Esophagus squamous epithelium (tissue), 5 donors: ENCODE measurements around the gene PIWIL1. TPM values are rescaled to one million over a fixed set of nuclear protein-coding genes. Genes with fewer than 3 reads are reported as not detected.

Source experiments
- DNase-seq: peaks from one replicate; lab custom pipeline; 2025; lab: John Stamatoyannopoulos, UW
- H3K27ac ChIP-seq, 4 donors: fragments of 200-600 bp; sonication (generic); one replicate each; pipeline ENCODE4 v1.5.1; 2016 to 2019; ENCODE audit warnings: mild to moderate bottlenecking in 1 of 4
- H3K27me3 ChIP-seq, 4 donors: fragments of 200-600 bp; sonication (generic); 1 replicate in 3 of 4; 2 replicates in 1 of 4; pipeline versions ENCODE4 v1.5.1 to v1.6.0; 2017 to 2021; ENCODE audit warnings: antibody characterized with exemption in 1 of 4
- H3K36me3 ChIP-seq, 3 donors: fragments of 200-600 bp; sonication (generic); one replicate each; pipeline ENCODE4 v1.5.1; 2016 to 2019
- H3K4me1 ChIP-seq, 3 donors: fragments of 200-600 bp; sonication (generic); one replicate each; pipeline ENCODE4 v1.5.1; 2017 to 2019
- H3K4me3 ChIP-seq, 4 donors: fragments of 200-600 bp; sonication (generic); 1 replicate in 3 of 4; 2 replicates in 1 of 4; pipeline ENCODE4 v1.5.1; 2016 to 2019; ENCODE audit warnings: mild to moderate bottlenecking in 2 of 4, moderate library complexity in 1 of 4
- H3K9me3 ChIP-seq, 3 donors: fragments of 200-600 bp; sonication (generic); one replicate each; pipeline ENCODE4 v1.5.1; 2016 to 2019
- CTCF ChIP-seq, 6 experiments: fragments of 450-650 bp in 4 of 6; fragments of 200-600 bp in 2 of 6; sonication (generic) in 2 of 6; IDR thresholded peaks; one replicate each; pipeline ENCODE4 v1.5.1; 2016 to 2019; ENCODE audit warnings: antibody characterized with exemption in 6 of 6, mild to moderate bottlenecking in 4 of 6, moderate library complexity in 4 of 6
- POLR2A ChIP-seq, 4 donors: fragments of 450-650 bp; IDR thresholded peaks; one replicate each; pipeline ENCODE4 v1.6.1; 2017; ENCODE audit warnings: antibody characterized with exemption in 4 of 4, mild to moderate bottlenecking in 4 of 4, moderate library complexity in 3 of 4
- WGBS, 2 donors: methylation state at CpG; one replicate each; pipeline ENCODE4 v1.1.5; 2018; 5-methylcytosine and 5-hydroxymethylcytosine counted together
- intact Hi-C: fragments of 100-400 bp; cut with DNase I; formaldehyde crosslinking; loops from one replicate; pipeline ENCODE4 v1.15.0; 2022
- total RNA-seq, 4 donors: library from RNA; depleted of rRNA; stranded (reverse); fragments of >200 nt; gene quantifications; one replicate each; pipeline ENCODE4 v1.1.0, GENCODE V29; 2016
- donor health status: DM: yes; HTN: yes; CAD: no.

Gene PIWIL1
- total RNA-seq, 4 donors from 2014 or later = 0.09 TPM; not detected in 3

GRCh38 chr12:130405332-130405731 is 67.6 kb downstream of the PIWIL1 start:
- Histone ChIP-seq H3K4me1 (no peaks in the 10 kb centered on the region), H3K9me3 (no peaks in the 10 kb centered on the region), H3K27ac (no peak overlapping the region), H3K27me3 (no peaks in the 10 kb centered on the region), H3K36me3 (no peaks in the 10 kb centered on the region), H3K4me3 (no peak overlapping the region)
- 66 to 68% methylated on average over 7 of the region's 7 CpGs for WGBS, 2 donors
- intact Hi-C loops = no loop called here
- DNase-seq = no peak
- TF ChIP-seq POLR2A (IDR thresholded peaks at IDR 0.05) (no peak), CTCF (IDR thresholded peaks at IDR 0.05) (no peak)

GRCh38 chr12:130412384-130412783 is 74.7 kb downstream of the PIWIL1 start:
- Histone ChIP-seq H3K27ac (no peak overlapping the region), H3K27me3 (peaks cover 0 to 13% (median 0%) of the 10 kb centered on the region in 4 donors), H3K36me3 (no peaks in the 10 kb centered on the region), H3K4me1 (no peaks in the 10 kb centered on the region), H3K4me3 (no peak overlapping the region), H3K9me3 (no peaks in the 10 kb centered on the region)
- DNase-seq = no peak
- no peak for TF ChIP-seq CTCF (IDR thresholded peaks at IDR 0.05)
- TF ChIP-seq POLR2A (IDR thresholded peaks at IDR 0.05) = no peak
- WGBS, 2 donors = 84 to 97% methylated on average over 7 to 8 of the region's 8 CpGs
- intact Hi-C loops = no loop called here

GRCh38 chr12:130413909-130414308 is 76.2 kb downstream of the PIWIL1 start:
- H3K9me3 ChIP-seq = no peaks in the 10 kb centered on the region
- H3K4me1 ChIP-seq = no peaks in the 10 kb centered on the region
- H3K27me3 ChIP-seq = peaks cover 0 to 13% (median 0%) of the 10 kb centered on the region in 4 donors
- DNase-seq = no peak
- WGBS, 2 donors = 91 to 92% methylated on average over 8 to 10 of the region's 18 CpGs
- H3K27ac ChIP-seq = no peak overlapping the region
- no peak overlapping the region for H3K4me3 ChIP-seq
- intact Hi-C loops = no loop called here
- no peak for TF ChIP-seq POLR2A (IDR thresholded peaks at IDR 0.05)
- no peaks in the 10 kb centered on the region for H3K36me3 ChIP-seq

GRCh38 chr12:130414381-130414780 is 76.7 kb downstream of the PIWIL1 start:
- TF ChIP-seq CTCF (IDR thresholded peaks at IDR 0.05) (no peak), POLR2A (IDR thresholded peaks at IDR 0.05) (no peak)

GRCh38 chr12:130418251-130418650 is 80.6 kb downstream of the PIWIL1 start:
- TF ChIP-seq CTCF (IDR thresholded peaks at IDR 0.05) = no peak
- no peak for TF ChIP-seq POLR2A (IDR thresholded peaks at IDR 0.05)
- intact Hi-C loops = no loop called here
- Histone ChIP-seq H3K4me1 (no peaks in the 10 kb centered on the region), H3K27ac (no peak overlapping the region), H3K27me3 (peaks cover 0 to 8% (median 0%) of the 10 kb centered on the region in 4 donors), H3K4me3 (no peak overlapping the region), H3K9me3 (no peaks in the 10 kb centered on the region), H3K36me3 (no peaks in the 10 kb centered on the region)
- DNase-seq = no peak
- 67 to 70% methylated on average over 3 of the region's 3 CpGs for WGBS, 2 donors

More at GRCh38 chr12:130414381-130414780, 76.7 kb downstream of the PIWIL1 start:
- DNase-seq = no peak
- no peaks in the 10 kb centered on the region for H3K9me3 ChIP-seq
- H3K27me3 ChIP-seq = peaks cover 0 to 13% (median 0%) of the 10 kb centered on the region in 4 donors
- H3K4me1 ChIP-seq = no peaks in the 10 kb centered on the region
- H3K27ac ChIP-seq = no peak overlapping the region
- H3K36me3 ChIP-seq = no peaks in the 10 kb centered on the region
- H3K4me3 ChIP-seq = no peak overlapping the region
- intact Hi-C loops = no loop called here
- WGBS, 2 donors = 75 to 83% methylated on average over 7 of the region's 7 CpGs

GRCh38 chr12:130419116-130419515 is 81.4 kb downstream of the PIWIL1 start:
- no peak for TF ChIP-seq POLR2A (IDR thresholded peaks at IDR 0.05)
- TF ChIP-seq CTCF (IDR thresholded peaks at IDR 0.05) = no peak
- Histone ChIP-seq H3K27me3 (peaks cover 0 to 5% (median 0%) of the 10 kb centered on the region in 4 donors), H3K9me3 (no peaks in the 10 kb centered on the region), H3K4me3 (no peak overlapping the region), H3K36me3 (no peaks in the 10 kb centered on the region), H3K27ac (no peak overlapping the region), H3K4me1 (no peaks in the 10 kb centered on the region)
- DNase-seq = no peak
- 63 to 66% methylated on average over 5 to 6 of the region's 6 CpGs for WGBS, 2 donors
- intact Hi-C loops = no loop called here
